Measurements from ENCODE around the gene NCOA3. TPM values are rescaled to one million over a fixed set of nuclear protein-coding genes. Genes with fewer than 3 reads are reported as not detected.

The NCOA3 gene
- total RNA-seq, 1 experiment from 2014 or later = 60.3 TPM

DNA sequence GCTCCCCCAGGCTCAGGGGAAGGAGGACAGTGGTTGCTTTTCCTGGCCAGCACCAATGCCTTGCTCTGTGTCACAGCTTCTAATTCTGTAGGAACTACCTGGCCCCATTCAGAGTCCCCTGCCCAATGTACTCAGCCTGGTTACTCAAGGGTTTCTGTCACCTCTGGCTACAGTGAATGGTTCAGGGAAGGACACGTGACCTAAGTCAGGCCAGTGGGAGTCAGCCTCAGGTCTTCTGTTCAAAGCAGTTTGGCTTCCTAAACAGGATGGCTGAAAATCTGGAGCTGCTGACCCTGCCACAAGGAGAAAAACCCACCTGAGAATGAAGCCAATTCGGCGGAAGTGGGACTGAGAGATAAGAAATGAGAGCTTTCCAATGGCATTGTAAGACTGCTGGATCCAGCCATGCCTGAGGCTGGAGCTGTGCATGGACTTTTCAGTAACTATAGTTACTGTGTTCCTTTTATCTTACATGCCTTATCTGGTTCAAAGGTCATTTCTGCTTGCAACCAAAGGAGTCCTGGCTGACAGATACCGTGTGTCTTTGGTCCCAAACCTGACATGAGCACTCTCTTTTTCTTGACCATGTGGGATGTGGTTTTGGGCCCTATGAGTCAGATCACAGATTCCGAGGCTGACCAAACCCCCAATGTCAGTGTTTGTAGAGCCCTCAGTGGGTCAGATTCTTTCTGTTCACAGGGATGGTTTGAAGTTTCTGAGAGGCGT, 179.3 kb downstream of the NCOA3 start:
- intact Hi-C loops (cut with micrococcal nuclease; ENCODE audit: unreplicated experiment) = no loop called here
- Mint-ChIP-seq H3K36me3 (ENCODE audit: insufficient read depth, unreplicated experiment) (peaks cover 4% of the 10 kb centered on the region), H3K4me3 (ENCODE audit: low read depth, unreplicated experiment) (no peak overlapping the region), H3K27me3 (ENCODE audit: unreplicated experiment) (no peaks in the 10 kb centered on the region), H3K4me1 (ENCODE audit: low read depth, unreplicated experiment) (no peaks in the 10 kb centered on the region), H3K27ac (ENCODE audit: unreplicated experiment) (no peak overlapping the region), H3K9me3 (ENCODE audit: low read depth, unreplicated experiment) (no peaks in the 10 kb centered on the region)
- TF ChIP-seq CTCF (IDR thresholded peaks at IDR 0.05; ENCODE audit: unreplicated experiment) = no peak
- no TSS peak for BruUV-seq (replicated peaks)
- CTCF ChIA-PET = interaction anchor here (0.5 to 2.0 kb wide), 2 partner anchors 939 to 1224 kb away, joined by 3 to 9 read pairs; no protein-coding TSS in a partner anchor
- no peak for DNase-seq

GRCh38 chr20:47682028-47682783, 180.5 kb downstream of the NCOA3 start:
- intact Hi-C loops (cut with micrococcal nuclease; ENCODE audit: unreplicated experiment) = no loop called here
- no TSS peak for BruUV-seq (replicated peaks)
- H3K27me3 Mint-ChIP-seq (ENCODE audit: unreplicated experiment) = no peaks in the 10 kb centered on the region
- H3K4me1 Mint-ChIP-seq (ENCODE audit: low read depth, unreplicated experiment) = no peaks in the 10 kb centered on the region
- no peak for DNase-seq
- H3K27ac Mint-ChIP-seq (ENCODE audit: unreplicated experiment) = no peak overlapping the region
- H3K4me3 Mint-ChIP-seq (ENCODE audit: low read depth, unreplicated experiment) = no peak overlapping the region
- no peak for TF ChIP-seq CTCF (IDR thresholded peaks at IDR 0.05; ENCODE audit: unreplicated experiment)
- CTCF ChIA-PET = no interaction called here
- H3K9me3 Mint-ChIP-seq (ENCODE audit: low read depth, unreplicated experiment) = no peaks in the 10 kb centered on the region
- H3K36me3 Mint-ChIP-seq (ENCODE audit: insufficient read depth, unreplicated experiment) = peaks cover 4% of the 10 kb centered on the region

GRCh38 chr20:47682916-47683315, 181.2 kb downstream of the NCOA3 start:
- no TSS peak for BruUV-seq (replicated peaks)

More at GRCh38 chr20:47682916-47683315, 181.2 kb downstream of the NCOA3 start:
- Mint-ChIP-seq H3K27ac (ENCODE audit: unreplicated experiment) (no peak overlapping the region), H3K36me3 (ENCODE audit: insufficient read depth, unreplicated experiment) (peaks cover 4% of the 10 kb centered on the region), H3K27me3 (ENCODE audit: unreplicated experiment) (no peaks in the 10 kb centered on the region), H3K4me3 (ENCODE audit: low read depth, unreplicated experiment) (no peak overlapping the region), H3K9me3 (ENCODE audit: low read depth, unreplicated experiment) (no peaks in the 10 kb centered on the region), H3K4me1 (ENCODE audit: low read depth, unreplicated experiment) (no peaks in the 10 kb centered on the region)
- intact Hi-C loops (cut with micrococcal nuclease; ENCODE audit: unreplicated experiment) = no loop called here
- CTCF ChIA-PET = no interaction called here
- TF ChIP-seq CTCF (IDR thresholded peaks at IDR 0.05; ENCODE audit: unreplicated experiment) = no peak
- no peak for DNase-seq
